Natural killer cell (primary cell): ENCODE measurements around the gene SLC25A29. TPM values are rescaled to one million over a fixed set of nuclear protein-coding genes. Genes with fewer than 3 reads are reported as not detected.

Experiments used
- ATAC-seq, 3 donors: fragments of 150-1000 bp in 2 of 3; fragments of 200-7000 bp in 1 of 3; cut with Tn5 transposase; 1 replicate in 1 of 3; 2 replicates in 2 of 3; pipeline ENCODE4 v1.10.0; 2021; ENCODE audit warnings: mild to moderate bottlenecking in 2 of 3, moderate library complexity in 2 of 3
- DNase-seq, 2 donors: peaks; one replicate each; pipeline versions ENCODE4 v3.0.0 to v3.0.0-alpha.2; 2013 to 2021; ENCODE audit warnings: mixed read lengths in 1 of 2
- H3K27ac ChIP-seq: one replicate; pipeline ENCODE4 v1.5.1; 2013; ENCODE audit warnings: mild to moderate bottlenecking, low read length
- H3K27me3 ChIP-seq: one replicate; pipeline ENCODE4 v1.6.1; 2013; ENCODE audit warnings: low read length; ENCODE audit not compliant: control insufficient read depth, insufficient read depth
- H3K36me3 ChIP-seq: one replicate; pipeline ENCODE4 v1.6.1; 2013; ENCODE audit warnings: low read length; ENCODE audit not compliant: control insufficient read depth, insufficient read depth
- H3K4me1 ChIP-seq: one replicate; pipeline ENCODE4 v1.6.1; 2013; ENCODE audit warnings: low read length; ENCODE audit not compliant: control insufficient read depth, insufficient read depth
- H3K4me3 ChIP-seq: one replicate; pipeline ENCODE4 v1.5.1; 2013; ENCODE audit warnings: low read length
- H3K9me3 ChIP-seq: one replicate; pipeline ENCODE4 v1.6.1; 2013; ENCODE audit warnings: low read length; ENCODE audit not compliant: control insufficient read depth, insufficient read depth
- H3K27ac Mint-ChIP-seq, 2 donors: one replicate each; pipeline ENCODE4 v1.8.0; 2022; ENCODE audit warnings: mild to moderate bottlenecking in 2 of 2, mixed read lengths in 2 of 2, moderate library complexity in 1 of 2
- H3K27me3 Mint-ChIP-seq, 2 donors: one replicate each; pipeline ENCODE4 v1.8.0; 2022; ENCODE audit warnings: low read depth in 2 of 2, mixed read lengths in 2 of 2
- H3K36me3 Mint-ChIP-seq: one replicate; pipeline ENCODE4 v1.8.0; 2022; ENCODE audit warnings: mixed read lengths
- H3K4me1 Mint-ChIP-seq, 2 donors: one replicate each; pipeline ENCODE4 v1.8.0; 2022; ENCODE audit warnings: mixed read lengths in 2 of 2
- H3K4me3 Mint-ChIP-seq: one replicate; pipeline ENCODE4 v1.8.0; 2022; ENCODE audit warnings: mild to moderate bottlenecking, moderate library complexity, mixed read lengths
- H3K9me3 Mint-ChIP-seq, 2 donors: one replicate each; pipeline ENCODE4 v1.8.0; 2022; ENCODE audit warnings: mixed read lengths in 2 of 2
- WGBS: methylation state at CpG from one replicate; pipeline ENCODE4 v1.1.7; 2013; ENCODE audit warnings: missing lambda C conversion rate; ENCODE audit not compliant: insufficient coverage; 5-methylcytosine and 5-hydroxymethylcytosine counted together
- intact Hi-C: fragments of 100-400 bp; cut with micrococcal nuclease; formaldehyde crosslinking; loops from one replicate; pipeline ENCODE4 v1.14.2; 2022
- total RNA-seq, 4 donors: library from RNA; stranded (reverse); fragments of 120-200 nt in 1 of 4; gene quantifications; one replicate each; pipeline versions ENCODE4 v1.2.3 to v1.2.4, GENCODE V29; 2013 to 2022
- TF ChIP-seq, protein P1 (sequence below): fragments of 200-600 bp; IDR thresholded peaks from one replicate; pipeline ENCODE4 v1.8.0; 2022; ENCODE audit warnings: antibody characterized with exemption

The SLC25A29 gene
- total RNA-seq, 3 donors from 2014 or later (not counting 1 experiment from before 2014, with no cell fraction given): 8.6 to 80.7 (median 69.3) TPM

DNA sequence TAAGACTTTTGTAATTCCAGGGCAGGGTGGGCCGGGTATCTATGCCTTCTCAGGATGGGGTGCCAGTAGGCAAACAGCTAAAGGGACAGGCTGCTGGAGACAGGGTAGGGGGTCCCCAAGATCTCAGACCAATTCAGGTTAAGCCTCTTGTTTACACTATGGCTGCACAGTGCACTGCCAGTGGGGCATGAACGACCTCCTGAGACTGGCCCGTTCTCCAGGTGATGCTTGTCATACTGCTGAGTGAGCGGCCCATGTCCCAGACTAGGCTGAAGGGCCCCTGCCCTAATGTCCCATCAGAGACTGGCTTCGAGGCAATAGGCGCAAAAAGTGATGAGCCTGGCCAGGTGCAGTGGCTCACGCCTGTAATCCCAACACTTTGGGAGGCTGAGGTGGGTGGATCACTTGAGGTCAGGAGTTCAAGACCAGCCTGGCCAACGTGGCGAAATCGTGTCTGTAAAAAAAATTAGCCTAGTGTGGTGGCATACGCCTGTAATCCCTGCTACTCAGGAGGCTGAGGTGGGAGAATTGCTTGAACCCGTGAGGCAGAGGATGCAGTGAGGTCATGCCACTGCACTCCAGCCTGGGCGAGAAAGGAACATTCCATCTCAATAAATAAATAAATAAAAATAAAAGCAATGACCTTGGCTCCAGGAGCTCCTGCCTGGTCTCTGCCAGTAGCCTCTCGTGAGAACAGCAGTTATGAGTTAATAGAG is 12.6 kb downstream of the SLC25A29 start:
- WGBS: 86% methylated on average over 12 of the region's 14 CpGs
- no peaks in the 10 kb centered on the region for H3K9me3 Mint-ChIP-seq
- H3K36me3 Mint-ChIP-seq: no peaks in the 10 kb centered on the region
- no peaks in the 10 kb centered on the region for H3K27me3 Mint-ChIP-seq
- H3K36me3 ChIP-seq: no peaks in the 10 kb centered on the region
- no peak overlapping the region for H3K27ac Mint-ChIP-seq
- no peak for DNase-seq
- H3K4me1 ChIP-seq: peaks cover 17% of the 10 kb centered on the region
- H3K4me3 ChIP-seq: no peak overlapping the region
- no peak overlapping the region for H3K4me3 Mint-ChIP-seq
- ATAC-seq: no peak
- intact Hi-C loops: no loop called here
- TF ChIP-seq, protein P1, sequence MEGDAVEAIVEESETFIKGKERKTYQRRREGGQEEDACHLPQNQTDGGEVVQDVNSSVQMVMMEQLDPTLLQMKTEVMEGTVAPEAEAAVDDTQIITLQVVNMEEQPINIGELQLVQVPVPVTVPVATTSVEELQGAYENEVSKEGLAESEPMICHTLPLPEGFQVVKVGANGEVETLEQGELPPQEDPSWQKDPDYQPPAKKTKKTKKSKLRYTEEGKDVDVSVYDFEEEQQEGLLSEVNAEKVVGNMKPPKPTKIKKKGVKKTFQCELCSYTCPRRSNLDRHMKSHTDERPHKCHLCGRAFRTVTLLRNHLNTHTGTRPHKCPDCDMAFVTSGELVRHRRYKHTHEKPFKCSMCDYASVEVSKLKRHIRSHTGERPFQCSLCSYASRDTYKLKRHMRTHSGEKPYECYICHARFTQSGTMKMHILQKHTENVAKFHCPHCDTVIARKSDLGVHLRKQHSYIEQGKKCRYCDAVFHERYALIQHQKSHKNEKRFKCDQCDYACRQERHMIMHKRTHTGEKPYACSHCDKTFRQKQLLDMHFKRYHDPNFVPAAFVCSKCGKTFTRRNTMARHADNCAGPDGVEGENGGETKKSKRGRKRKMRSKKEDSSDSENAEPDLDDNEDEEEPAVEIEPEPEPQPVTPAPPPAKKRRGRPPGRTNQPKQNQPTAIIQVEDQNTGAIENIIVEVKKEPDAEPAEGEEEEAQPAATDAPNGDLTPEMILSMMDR: no peak
- H3K27ac ChIP-seq: no peak overlapping the region
- H3K27me3 ChIP-seq: no peaks in the 10 kb centered on the region
- H3K9me3 ChIP-seq: no peaks in the 10 kb centered on the region
- H3K4me1 Mint-ChIP-seq: peaks cover 5% of the 10 kb centered on the region in 2 donors

DNA sequence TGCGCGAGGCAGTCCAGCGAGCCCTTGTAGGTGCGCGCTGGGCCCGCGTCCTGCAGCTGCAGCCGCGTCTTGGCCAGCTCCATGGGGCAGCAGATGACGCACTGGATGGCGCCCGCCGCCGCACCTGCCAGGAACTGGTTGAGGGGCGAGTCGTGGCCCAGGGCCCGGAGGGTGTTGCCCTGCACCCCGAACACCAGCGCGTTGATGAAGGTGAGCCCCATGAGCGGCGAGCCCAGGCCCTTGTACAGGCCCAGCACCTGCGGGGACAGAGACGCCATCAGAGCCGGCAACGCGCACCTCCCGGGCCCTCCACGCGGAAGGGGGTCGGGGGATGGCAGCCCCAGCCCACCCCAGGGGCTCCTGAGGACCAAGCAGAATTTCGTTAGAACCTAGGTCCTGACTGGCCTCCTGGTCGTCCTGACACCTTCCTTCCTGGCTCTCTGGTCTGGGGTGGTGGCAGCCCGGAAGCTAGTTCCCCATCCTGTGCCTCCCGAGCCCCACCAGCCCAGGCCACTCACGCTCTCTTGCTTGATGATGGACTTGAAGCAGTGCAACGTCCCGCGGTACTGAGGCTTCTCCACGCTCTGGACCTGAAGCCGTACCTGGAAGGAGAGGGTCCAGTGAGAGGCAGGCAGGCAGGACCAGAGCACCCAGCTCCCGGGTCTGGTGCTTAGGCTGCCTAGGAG is 13.3 kb downstream of the SLC25A29 start:
- H3K27me3 ChIP-seq: no peaks in the 10 kb centered on the region
- ATAC-seq (no peak), DNase-seq (no peak)
- H3K27ac ChIP-seq: no peak overlapping the region
- Mint-ChIP-seq H3K9me3 (no peaks in the 10 kb centered on the region), H3K27me3 (no peaks in the 10 kb centered on the region), H3K36me3 (no peaks in the 10 kb centered on the region), H3K27ac (no peak overlapping the region), H3K4me3 (no peak overlapping the region), H3K4me1 (peaks cover 4 to 5% of the 10 kb centered on the region in 2 donors)
- intact Hi-C loops: no loop called here
- no peaks in the 10 kb centered on the region for H3K9me3 ChIP-seq
- H3K4me3 ChIP-seq: no peak overlapping the region
- H3K4me1 ChIP-seq: peaks cover 16% of the 10 kb centered on the region
- whole genome bisulfite sequencing: 96% methylated on average over 42 of the region's 42 CpGs
- no peaks in the 10 kb centered on the region for H3K36me3 ChIP-seq
- TF ChIP-seq, protein P1: no peak

DNA sequence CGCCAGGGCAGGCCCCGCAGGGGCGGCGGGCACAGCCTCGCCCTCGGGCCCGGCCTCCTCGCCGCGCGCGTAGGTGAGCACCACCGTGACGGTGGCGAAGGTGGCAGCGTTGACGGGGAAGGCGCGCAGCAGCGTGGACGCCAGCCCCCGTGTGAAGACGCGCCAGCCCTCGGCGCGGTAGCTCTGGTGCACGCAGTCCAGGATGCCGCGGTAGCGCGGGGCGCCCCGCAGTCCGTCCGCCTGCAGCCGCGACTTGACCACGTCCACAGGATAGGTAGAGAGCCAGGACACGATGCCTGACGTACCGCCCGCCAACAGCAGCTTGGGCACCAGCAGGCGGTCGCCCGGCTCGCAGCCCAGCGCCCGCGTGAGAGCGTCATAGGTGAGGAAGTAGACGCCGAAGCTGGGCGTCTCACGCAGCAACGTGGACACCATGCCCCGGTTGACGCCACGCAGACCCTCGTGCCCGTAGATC is 13.9 kb downstream of the SLC25A29 start:
- Histone ChIP-seq H3K36me3 (no peaks in the 10 kb centered on the region), H3K4me1 (peaks cover 10% of the 10 kb centered on the region), H3K27ac (no peak overlapping the region), H3K27me3 (no peaks in the 10 kb centered on the region), H3K9me3 (no peaks in the 10 kb centered on the region), H3K4me3 (no peak overlapping the region)
- intact Hi-C loops: no loop called here
- Mint-ChIP-seq H3K4me3 (no peak overlapping the region), H3K4me1 (peaks cover 0 to 4% of the 10 kb centered on the region in 2 donors), H3K27me3 (no peaks in the 10 kb centered on the region), H3K9me3 (no peaks in the 10 kb centered on the region), H3K27ac (no peak overlapping the region), H3K36me3 (no peaks in the 10 kb centered on the region)
- TF ChIP-seq, protein P1: no peak
- WGBS: 97% methylated on average over 61 of the region's 61 CpGs
- no peak for ATAC-seq
- no peak for DNase-seq
